Stimulated activated CD8-positive, alpha-beta memory T cell treated with anti-CD3 and anti-CD28 coated beads, Interleukin-15, amount 100 ng/mL, for 48 hours (primary cell): ENCODE measurements around the gene ITCH.
"Not testable (repeated sequence)": the region's sequence is repeated elsewhere in the genome, so short reads cannot be mapped to it uniquely, and the experiment has no call there.

Experiments used
- DNase-seq, 2 donors: peaks; one replicate each; pipeline ENCODE4 v3.0.0-alpha.2; 2020; ENCODE audit warnings: low read depth in 2 of 2

Gene ITCH

DNA sequence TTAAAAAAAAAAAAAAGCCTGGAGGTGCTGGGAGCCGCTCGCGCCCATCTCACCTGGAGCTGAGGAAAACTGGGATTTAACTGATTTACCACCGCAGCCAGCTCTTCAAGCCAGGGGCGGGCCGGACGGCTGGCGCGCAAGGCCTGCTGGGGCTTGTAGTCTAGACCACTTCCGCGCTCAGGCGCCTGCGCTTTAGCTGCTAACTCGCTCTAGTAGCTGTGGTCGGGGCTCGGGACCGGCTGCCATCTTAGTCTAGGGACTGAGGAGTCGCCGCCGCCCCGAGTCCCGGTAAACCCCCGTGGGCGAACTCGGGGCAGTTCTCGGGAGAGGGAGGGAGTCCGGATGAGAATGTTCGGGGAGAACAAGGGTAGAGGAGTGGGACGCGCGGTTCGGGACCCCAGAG lies at the start of gene ITCH:
Gene ITCH (plus strand): TSS at position 212 of the 403 bp plus-strand sequence. CDS start 30,539 bp downstream, outside the sequence.
- DNase-seq, result peak; percentile 87 to 88

DNA sequence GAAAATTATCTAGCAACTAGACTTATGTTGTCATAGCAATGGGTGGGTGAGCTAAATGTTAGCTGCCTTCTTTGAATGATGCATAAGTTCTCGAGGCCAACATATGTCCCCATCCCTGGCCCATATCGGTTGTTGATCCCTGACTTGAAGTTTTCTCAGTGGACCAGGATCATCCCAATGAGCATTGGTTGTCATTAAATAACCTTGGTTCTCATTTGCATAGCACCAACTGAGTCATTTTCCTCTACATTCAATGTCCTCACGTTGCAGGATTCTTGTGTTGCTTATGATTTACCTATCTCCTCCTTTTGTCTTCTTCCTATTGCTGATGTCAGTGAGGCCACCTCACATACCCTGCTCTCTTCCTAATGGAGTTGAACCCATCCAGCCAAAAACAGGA lies 47.8 kb upstream of the ITCH start:
- DNase-seq, result no peak

DNA sequence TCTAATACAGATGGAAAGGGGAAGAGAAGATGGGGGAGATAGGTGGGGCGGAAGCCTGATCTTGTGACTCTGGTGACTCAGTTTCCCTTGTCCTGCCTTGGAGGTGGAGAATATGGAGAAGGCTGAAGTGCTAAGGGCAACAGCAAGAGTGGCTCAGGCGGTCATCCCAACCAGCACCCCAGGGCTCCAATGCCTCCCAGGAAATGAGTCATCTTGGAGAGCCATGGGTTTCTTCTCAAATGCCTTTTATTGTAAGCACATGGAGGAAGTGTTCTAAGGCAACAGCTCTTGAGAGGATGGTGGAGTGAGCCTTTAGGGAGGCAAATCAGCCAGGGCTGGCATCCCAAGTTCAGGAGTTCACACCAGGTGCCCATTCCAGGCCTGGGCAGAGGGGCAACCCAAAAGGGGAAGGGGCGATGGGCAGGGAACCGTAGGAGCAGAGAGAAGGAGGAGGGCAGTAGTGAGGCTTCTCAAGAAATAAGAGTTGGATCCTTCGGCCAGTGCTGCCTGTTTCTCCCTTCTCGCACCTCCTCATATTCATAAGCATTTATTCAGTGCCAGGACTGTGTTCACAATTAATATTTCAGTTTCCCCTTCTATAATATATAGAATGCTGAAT lies 46.8 kb upstream of the ITCH start:
- DNase-seq, result no peak

GRCh38 chr20:34318609-34319443 lies 44.2 kb upstream of the ITCH start:
- DNase-seq, result no peak

- no peak for DNase-seq
These were observed 42.2 kb upstream of the ITCH start for GRCh38 chr20:34320861-34321260.

GRCh38 chr20:34322267-34323105 lies 40.6 kb upstream of the ITCH start:
- DNase-seq, result no peak

DNA sequence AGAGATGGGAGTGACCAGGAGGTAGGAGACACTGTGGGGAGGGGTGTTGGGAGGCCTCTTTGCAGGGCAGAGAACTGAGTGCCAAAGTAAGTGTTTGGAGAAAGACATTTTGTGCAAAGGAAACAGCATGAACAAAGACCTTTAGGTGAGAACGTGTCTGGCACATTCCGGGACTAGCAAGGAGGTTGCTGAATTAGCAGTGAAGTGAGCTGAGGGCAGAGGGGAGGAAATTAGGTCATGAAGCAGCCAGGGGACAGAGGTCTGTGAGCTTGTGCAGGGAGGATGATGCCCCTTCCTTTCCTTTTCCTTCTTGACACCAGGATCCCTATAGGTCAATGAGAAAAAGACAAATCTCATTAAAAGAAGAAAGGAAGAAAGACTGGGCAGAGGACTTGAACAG lies 38.5 kb upstream of the ITCH start:
- DNase-seq, result no peak

DNA sequence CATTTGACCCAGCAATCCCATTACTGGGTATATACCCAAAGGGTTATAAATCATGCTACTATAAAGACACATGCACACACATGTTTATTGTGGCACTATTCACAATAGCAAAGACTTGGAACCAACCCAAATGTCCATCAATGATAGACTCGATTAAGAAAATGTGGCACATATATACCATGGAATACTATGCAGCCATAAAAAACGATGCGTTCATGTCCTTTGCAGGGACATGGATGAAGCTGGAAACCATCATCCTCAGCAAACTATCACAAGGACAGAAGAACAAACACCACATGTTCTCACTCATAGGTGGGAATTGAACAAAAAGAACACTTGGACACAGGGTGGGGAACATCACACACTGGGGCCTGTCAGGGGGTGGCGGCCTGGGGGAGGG lies 34.9 kb upstream of the ITCH start:
- not testable (repeated sequence) for DNase-seq

DNA sequence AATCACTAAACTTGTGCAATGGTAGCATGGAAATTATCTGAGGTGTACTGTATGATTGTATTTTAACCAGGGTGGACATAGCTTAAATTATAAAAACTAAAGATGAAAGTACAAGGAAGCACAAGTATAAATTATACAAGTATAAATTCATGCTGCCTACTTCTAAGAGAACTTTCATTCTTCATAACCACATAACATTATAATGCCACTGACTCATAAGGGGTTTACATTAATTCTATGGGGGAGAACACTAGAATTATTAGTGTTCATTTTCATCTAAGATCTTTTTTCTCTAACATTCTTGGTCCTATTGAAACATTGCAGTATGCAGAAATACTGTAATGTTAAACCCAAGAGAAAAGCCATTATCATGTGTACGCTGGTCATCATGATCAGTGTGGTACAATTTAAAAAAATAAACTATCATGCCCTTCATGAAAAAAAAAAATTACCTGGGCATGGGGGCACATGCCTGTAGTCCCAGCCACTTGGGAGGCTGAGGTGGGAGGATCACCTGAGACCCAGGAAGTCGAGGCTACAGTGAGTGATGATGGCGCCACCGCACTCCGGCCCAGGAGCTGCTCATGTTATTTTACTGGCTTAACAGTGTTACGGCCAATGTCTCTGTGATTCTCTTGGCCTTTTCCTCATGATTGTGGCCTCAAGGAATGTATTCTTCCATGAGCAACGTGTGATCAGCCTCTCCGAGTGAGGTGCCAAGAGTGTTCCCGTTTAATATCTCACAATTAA lies 34.0 kb upstream of the ITCH start:
- no peak for DNase-seq

DNA sequence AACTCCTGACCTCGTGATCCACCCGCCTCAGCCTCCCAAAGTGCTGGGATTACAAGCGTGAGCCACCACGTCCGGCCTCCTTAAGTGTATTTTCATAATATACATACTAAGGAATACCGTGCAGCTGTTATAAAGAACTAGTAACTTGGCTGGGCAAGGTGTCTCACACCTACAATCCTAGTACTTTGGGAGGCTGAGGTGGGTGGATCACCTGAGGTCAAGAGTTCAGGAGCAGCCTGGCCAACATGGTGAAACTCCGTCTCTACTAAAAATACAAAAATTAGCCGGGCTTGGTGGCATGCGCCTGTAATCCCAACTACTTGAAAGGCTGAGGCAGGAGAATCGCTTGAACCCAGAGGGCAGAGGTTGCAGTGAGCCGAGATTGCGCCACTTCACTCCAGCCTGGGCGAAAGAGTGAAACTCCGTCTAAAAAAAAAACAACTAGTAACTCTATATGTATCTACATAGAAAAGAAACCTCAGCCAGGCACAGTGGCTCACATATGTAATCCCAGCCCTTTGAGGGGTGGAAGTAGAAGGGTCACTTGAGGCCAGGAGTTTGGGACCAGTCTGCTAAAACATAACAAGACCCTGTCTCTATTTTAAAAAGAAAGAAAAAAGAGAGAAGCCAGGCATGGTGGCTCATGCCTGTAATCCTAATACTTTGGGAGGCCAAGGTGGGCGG lies 32.1 kb upstream of the ITCH start:
- not testable (repeated sequence) for DNase-seq

- DNase-seq, result no peak
These were observed 31.2 kb upstream of the ITCH start for GRCh38 chr20:34331838-34332237.

GRCh38 chr20:34332262-34332920 lies 30.7 kb upstream of the ITCH start:
- no peak for DNase-seq

- DNase-seq, result no peak
These were observed 29.3 kb upstream of the ITCH start for GRCh38 chr20:34333786-34334185.

- no peak for DNase-seq
These were observed 28.2 kb upstream of the ITCH start for GRCh38 chr20:34334654-34335407.

DNA sequence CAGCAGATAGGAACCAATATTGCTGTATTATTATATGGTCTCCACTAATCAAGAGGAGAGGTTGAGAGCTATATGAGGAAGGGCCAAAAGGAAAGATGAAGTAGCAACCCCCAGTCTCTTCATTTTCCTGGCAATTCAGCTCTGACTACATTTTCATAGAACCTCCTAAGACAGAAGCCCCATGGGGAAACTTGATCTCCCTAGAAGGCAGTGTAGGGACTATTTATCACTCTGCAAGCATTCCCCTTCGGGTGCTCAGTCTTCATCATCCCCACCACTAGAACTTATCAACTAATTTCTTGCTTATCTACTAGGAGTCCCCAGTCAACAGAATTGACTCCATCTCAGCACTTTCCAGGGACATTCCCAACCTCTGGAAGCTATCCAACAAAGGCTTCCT lies 25.5 kb upstream of the ITCH start:
- no peak for DNase-seq

DNA sequence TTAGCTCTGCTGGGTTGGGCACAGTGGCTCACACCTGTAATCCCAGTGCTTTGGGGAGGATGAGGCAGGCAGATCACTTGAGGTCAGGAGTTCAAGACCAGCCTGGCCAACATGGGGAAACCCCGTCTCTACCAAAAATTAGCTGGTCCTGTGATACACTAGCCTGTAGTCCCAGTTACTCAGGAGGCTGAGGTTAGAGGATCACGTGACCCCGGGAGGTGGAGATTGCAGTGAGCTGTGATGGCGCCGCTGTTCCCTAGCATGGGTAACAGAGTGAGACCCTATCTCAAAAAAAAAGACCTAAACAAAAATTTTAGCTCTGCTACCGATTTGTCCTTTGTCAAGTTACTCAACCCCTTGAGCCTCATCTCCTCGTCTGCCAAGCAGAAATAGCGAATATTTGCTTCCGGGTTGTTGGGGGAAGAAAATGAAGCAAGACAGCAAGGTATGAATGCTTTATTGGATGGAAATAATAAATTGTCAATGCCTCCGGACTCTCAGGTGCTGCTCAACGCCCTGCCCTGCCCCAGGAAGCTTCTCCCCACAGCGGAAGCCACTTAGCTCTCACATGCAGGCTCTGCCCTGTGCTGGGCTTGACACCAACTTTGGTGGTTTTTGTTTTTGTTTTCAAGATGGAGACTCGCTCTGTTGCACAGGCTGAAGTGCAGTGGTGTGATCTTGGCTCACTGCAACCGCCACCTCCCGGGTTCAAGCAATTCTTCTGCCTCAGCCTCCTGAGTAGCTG lies 24.9 kb upstream of the ITCH start:
- no peak for DNase-seq

DNA sequence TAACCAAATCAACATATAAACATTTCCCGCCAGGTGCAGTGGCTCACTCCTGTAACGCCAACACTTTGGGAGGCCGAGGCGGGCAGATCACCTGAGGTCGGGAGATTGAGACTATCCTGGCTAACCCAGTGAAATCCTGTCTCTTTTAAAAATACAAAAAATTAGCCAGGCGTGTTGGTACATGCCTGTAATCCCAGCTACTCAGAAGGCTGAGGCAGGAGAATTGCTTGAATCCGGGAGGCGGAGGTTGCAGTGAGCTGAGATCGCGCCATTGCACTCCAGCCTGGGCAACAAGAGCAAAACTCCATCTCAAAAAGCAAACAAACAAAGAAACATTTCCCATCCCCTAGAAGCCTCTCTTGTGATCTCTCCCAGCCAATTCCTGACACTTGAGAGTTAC lies 22.3 kb upstream of the ITCH start:
- DNase-seq, result not testable (repeated sequence)

GRCh38 chr20:34341199-34341598 lies 21.9 kb upstream of the ITCH start:
- DNase-seq, result not testable (repeated sequence)
